AG04450 (cell line): ENCODE measurements around the gene POFUT2. TPM values are rescaled to one million over a fixed set of nuclear protein-coding genes. Genes with fewer than 3 reads are reported as not detected.

Source experiments
- CTCF ChIA-PET: fragments of 300-600, 350-600 bp; formaldehyde crosslinking; extraction: SDS; loops from one replicate; lab custom pipeline; 2022; ENCODE audit warnings: antibody characterized with exemption, inconsistent platforms; lab: Charles Lee
- POLR2A ChIA-PET: fragments of 350-600 bp; formaldehyde crosslinking; extraction: SDS; loops from one replicate; lab custom pipeline; 2021; ENCODE audit warnings: antibody characterized with exemption, inconsistent platforms; lab: Yijun Ruan, JAX
- DNase-seq: peaks from one replicate; pipeline ENCODE4 v3.0.0-alpha.2; 2011; ENCODE audit warnings: low read depth, low spot score
- H3K27ac ChIP-seq: one replicate; pipeline ENCODE4 v1.5.1; 2012; ENCODE audit warnings: low read depth, low read length, control low read depth
- H3K27me3 ChIP-seq: one replicate; pipeline ENCODE4 v1.6.0; 2012; ENCODE audit warnings: low read length; ENCODE audit not compliant: control insufficient read depth, insufficient read depth
- H3K4me3 ChIP-seq: 2 replicates; pipeline ENCODE4 v1.5.1; 2011; ENCODE audit warnings: mild to moderate bottlenecking, low read depth, low read length, control low read depth
- H3K9me3 ChIP-seq: 2 replicates; pipeline ENCODE4 v1.5.1; 2012; ENCODE audit warnings: low read length; ENCODE audit not compliant: control insufficient read depth, insufficient read depth
- CTCF ChIP-seq: IDR thresholded peaks from 2 replicates; pipeline ENCODE4 v1.5.1; 2011; ENCODE audit warnings: low read depth, low read length, control low read depth, inconsistent platforms
- polyA plus RNA-seq: library from polyadenylated mRNA; depleted of rRNA; stranded (reverse); fragments of >200 nt; gene quantifications from 2 replicates; pipeline ENCODE4 v1.2.3, GENCODE V29; 2011

POFUT2 gene
- polyA plus RNA-seq, 1 experiment: 35.5 TPM

- Histone ChIP-seq H3K27me3 (no peaks in the 10 kb centered on the region), H3K27ac (peak overlapping the region; percentile 57), H3K4me3 (no peak overlapping the region), H3K9me3 (no peaks in the 10 kb centered on the region; the same call in 1 of the 2 replicates)
- POLR2A ChIA-PET: interaction anchor here (0.6 to 1.1 kb wide), 2 partner anchors 12 to 31 kb away, joined by 3 to 4 read pairs; no protein-coding TSS in a partner anchor
- no peak for DNase-seq
- TF ChIP-seq CTCF: no peak
- CTCF ChIA-PET: interaction anchor here (0.6 kb wide), 1 partner anchor 166 kb away, joined by 3 read pairs; no protein-coding TSS in a partner anchor
Measured at GRCh38 chr21:45306453-45306831, 18.7 kb upstream of the POFUT2 start.

GRCh38 chr21:45305836-45306235, 18.1 kb upstream of the POFUT2 start:
- H3K27ac ChIP-seq: no peak overlapping the region
- no peak for DNase-seq
- TF ChIP-seq CTCF: no peak

GRCh38 chr21:45304945-45305344, 17.2 kb upstream of the POFUT2 start:
- DNase-seq: no peak
- no peak for TF ChIP-seq CTCF
- Histone ChIP-seq H3K9me3 (no peaks in the 10 kb centered on the region; the same call in 1 of the 2 replicates), H3K27ac (no peak overlapping the region), H3K27me3 (no peaks in the 10 kb centered on the region), H3K4me3 (no peak overlapping the region)
- ChIA-PET CTCF (no interaction called here), POLR2A (interaction anchor here (0.6 kb wide), 1 partner anchor 17 kb away, joined by 4 read pairs; the partner anchor contains the start of gene POFUT2)

More at GRCh38 chr21:45305836-45306235, 18.1 kb upstream of the POFUT2 start:
- CTCF ChIA-PET: interaction anchor here (0.6 kb wide), 1 partner anchor 165 kb away, joined by 3 read pairs; no protein-coding TSS in a partner anchor
- Histone ChIP-seq H3K27me3 (no peaks in the 10 kb centered on the region), H3K9me3 (no peaks in the 10 kb centered on the region; the same call in 1 of the 2 replicates), H3K4me3 (no peak overlapping the region)
- POLR2A ChIA-PET: interaction anchor here (0.6 kb wide), 2 partner anchors 18 to 32 kb away, joined by 3 to 4 read pairs; partner anchors contain the start of gene POFUT2

- DNase-seq: no peak
- ChIA-PET POLR2A (no interaction called here), CTCF (no interaction called here)
- no peaks in the 10 kb centered on the region for H3K27me3 ChIP-seq
- no peak for TF ChIP-seq CTCF
- H3K9me3 ChIP-seq: no peaks in the 10 kb centered on the region; the same call in 1 of the 2 replicates
- H3K4me3 ChIP-seq: no peak overlapping the region
- no peak overlapping the region for H3K27ac ChIP-seq
Measured at GRCh38 chr21:45304476-45304830, 16.8 kb upstream of the POFUT2 start.

- no peaks in the 10 kb centered on the region; the same call in 1 of the 2 replicates for H3K9me3 ChIP-seq
- ChIA-PET POLR2A (no interaction called here), CTCF (no interaction called here)
- TF ChIP-seq CTCF: no peak
- no peak overlapping the region for H3K4me3 ChIP-seq
- H3K27ac ChIP-seq: no peak overlapping the region
- no peak for DNase-seq
- H3K27me3 ChIP-seq: no peaks in the 10 kb centered on the region
Measured at GRCh38 chr21:45303751-45304475, 16.2 kb upstream of the POFUT2 start.
